Fibroblast of the aortic adventitia (primary cell): ENCODE measurements around the gene FER. TPM values are rescaled to one million over a fixed set of nuclear protein-coding genes. Genes with fewer than 3 reads are reported as not detected.

Experiments used
- DNase-seq: peaks from one replicate; pipeline ENCODE4 v3.0.0-alpha.2; 2010; ENCODE audit warnings: low read depth
- H3K4me3 ChIP-seq: 2 replicates; pipeline ENCODE4 v1.5.1; 2011; ENCODE audit warnings: low read depth, mild to moderate bottlenecking, control low read depth, low read length, moderate library complexity
- CTCF ChIP-seq: IDR thresholded peaks from 2 replicates; pipeline ENCODE4 v1.5.1; 2011; ENCODE audit warnings: mild to moderate bottlenecking, low read length, control low read depth, inconsistent platforms; ENCODE audit not compliant: insufficient read depth
- total RNA-seq: library from RNA; depleted of rRNA; stranded (reverse); fragments of >200 nt; gene quantifications from 2 replicates; pipeline ENCODE4 v1.2.3, GENCODE V29; 2012; ENCODE audit warnings: low replicate concordance

Gene FER
- total RNA-seq, 1 donor: 41.5 TPM

- TF ChIP-seq CTCF: no peak
- DNase-seq: no peak
- H3K4me3 ChIP-seq: no peak overlapping the region
Observed at GRCh38 chr5:109156885-109157284, 409.2 kb downstream of the FER start.

GRCh38 chr5:109160468-109160867 is 412.8 kb downstream of the FER start:
- no peak for DNase-seq
- no peak for TF ChIP-seq CTCF
- no peak overlapping the region for H3K4me3 ChIP-seq

- DNase-seq: peak; percentile 56
- no peak for TF ChIP-seq CTCF
- H3K4me3 ChIP-seq: no peak overlapping the region
Observed at GRCh38 chr5:109161914-109162683, 414.4 kb downstream of the FER start.

- no peak for TF ChIP-seq CTCF
- no peak for DNase-seq
- no peak overlapping the region for H3K4me3 ChIP-seq
Observed at GRCh38 chr5:109163336-109163735, 415.6 kb downstream of the FER start.

GRCh38 chr5:109164001-109164400 is 416.3 kb downstream of the FER start:
- no peak for DNase-seq
- no peak for TF ChIP-seq CTCF
- H3K4me3 ChIP-seq: no peak overlapping the region

- no peak for DNase-seq
- no peak overlapping the region for H3K4me3 ChIP-seq
- no peak for TF ChIP-seq CTCF
Observed at GRCh38 chr5:109167586-109167985, 419.9 kb downstream of the FER start.

- H3K4me3 ChIP-seq: no peak overlapping the region
Observed at GRCh38 chr5:109168151-109168550, 420.5 kb downstream of the FER start.

More at GRCh38 chr5:109168151-109168550, 420.5 kb downstream of the FER start:
- no peak for TF ChIP-seq CTCF
- DNase-seq: no peak
